ENCODE data around the gene GHDC.
A peak's percentile ranks its signal among the peaks of the same experiment; 100 is the strongest.

Gene GHDC

DNA sequence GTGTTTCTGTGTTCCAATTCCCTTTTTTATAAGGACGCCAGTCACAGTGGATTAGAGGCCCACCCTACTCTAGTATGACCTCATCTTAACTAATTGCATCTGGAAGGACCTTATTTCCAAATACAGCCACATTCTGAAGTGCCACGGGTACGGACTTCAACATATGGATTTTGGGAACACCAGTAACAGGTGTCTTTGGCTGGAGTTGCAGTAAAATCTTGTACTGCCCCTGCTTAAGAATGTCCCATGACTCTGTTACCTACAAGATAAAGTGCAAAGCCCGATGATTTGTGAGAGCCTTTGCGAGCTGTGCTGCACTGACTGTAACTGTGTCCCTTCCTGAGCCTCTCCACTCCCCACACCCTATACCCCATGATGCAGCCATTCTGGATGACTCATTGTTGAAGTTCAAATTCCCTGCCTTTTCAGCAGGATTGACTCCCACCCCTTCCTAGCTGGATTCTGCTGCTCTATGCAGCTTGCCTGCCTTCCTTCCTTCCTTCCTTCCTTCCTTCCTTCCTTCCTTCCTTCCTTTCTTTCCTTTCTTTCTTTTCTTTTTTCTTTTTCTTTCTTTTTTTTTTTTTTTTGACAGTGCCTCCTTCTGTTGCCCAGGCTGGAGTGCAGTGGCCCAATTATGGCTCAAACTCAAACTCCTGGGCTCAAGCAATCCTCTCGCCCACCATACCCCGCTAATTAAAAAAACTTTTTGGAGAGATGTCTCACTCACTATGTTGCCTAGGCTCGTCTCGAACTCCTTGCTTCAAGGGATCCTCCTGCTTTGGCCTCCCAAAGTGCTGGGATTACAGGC, 11.2 kb downstream of the GHDC start:
- no peak for DNase-seq

DNA sequence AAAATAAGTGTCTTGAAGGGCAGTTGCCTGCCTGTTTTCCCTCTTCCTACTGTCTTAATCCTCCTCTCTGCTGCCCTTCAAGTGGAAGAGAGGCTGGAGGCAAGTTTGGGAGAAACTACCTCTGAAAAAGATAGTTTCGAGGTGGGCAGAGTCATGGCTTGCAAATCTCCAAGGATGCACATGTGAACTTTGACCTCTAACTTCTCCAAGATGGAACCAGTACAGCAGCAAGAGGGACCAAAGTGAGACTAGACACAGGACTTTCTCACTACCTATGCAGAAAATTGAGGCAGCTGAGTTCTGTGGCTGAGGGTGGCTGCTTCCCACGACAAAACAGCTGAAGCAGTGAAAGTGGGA, 12.5 kb downstream of the GHDC start:
- no peak for DNase-seq

DNA sequence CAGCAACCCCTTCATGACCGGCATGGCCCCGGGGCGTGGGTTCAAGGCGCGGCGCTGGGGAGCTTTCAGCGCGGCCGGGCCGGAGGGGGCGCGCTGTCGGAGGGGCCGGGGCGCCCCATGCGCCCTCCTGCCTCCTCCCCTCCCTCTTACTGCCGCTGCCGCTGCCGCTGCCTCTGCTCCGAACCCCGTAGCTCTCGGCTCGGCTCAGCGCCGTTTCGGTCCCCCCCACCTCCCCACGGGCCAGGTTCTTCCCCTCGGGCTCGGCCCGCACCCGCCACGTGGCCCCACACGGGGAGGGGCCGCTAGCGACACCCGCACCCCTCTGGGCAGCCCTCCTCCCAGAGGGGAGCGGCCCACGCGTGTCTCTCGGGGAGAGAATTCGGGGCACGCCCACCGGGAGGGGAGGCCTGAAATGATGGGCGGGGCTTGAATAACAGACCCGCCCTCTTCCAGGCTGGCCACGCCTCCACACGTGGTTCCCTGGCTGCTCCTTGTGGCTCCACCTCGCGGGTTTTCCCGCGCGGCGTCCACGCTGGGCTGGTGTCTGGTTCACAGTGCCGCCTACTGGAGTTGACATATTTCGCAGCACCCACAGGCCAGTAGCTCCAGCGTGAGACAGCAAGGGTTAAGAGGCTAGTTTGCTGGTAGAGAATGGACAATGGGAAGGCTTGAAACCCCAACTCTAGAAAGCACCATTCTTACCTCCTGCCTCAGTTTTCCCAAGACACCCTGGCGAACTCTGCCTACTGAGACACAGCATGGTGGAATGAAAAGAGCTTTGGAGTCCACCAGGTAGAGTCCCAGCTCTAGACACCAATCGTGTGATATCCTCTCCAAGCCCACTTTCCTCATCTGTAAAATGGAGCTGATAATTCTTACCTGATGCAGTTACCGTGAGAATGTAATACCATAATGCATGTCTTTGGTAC, 13.1 kb downstream of the GHDC start, which contains the start of gene KCNH4:
KCNH4 (minus strand) TSS at position 221 of the 929 bp plus-strand sequence; CDS start at position 24, 197 bp downstream.
- peak; percentile 93 for DNase-seq

DNA sequence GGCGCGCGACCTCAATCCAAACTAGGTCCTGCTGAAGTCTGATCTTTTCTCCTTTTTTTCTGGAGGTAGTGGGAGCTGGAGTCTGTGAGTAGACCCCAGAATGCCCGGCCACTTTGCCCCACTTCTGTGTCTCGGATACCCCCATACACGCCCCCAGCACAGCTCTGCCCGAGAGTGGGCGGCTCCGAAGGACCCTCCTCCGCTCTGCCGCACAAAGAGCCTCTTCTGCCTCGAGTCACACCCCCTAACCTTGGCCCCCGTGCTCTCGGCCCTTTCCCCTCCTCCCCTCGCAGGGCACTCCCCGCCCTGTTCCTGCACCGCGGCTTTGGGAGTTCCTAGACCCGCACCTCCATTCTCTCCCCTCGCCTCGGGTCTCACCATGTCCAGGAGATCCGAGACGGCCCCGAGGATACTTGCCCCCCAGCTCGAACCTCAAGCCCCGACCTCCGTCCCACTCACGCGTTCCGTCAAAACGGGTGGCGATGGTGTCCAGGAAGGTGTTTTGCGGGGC, 13.8 kb downstream of the GHDC start:
- DNase-seq: no peak

DNA sequence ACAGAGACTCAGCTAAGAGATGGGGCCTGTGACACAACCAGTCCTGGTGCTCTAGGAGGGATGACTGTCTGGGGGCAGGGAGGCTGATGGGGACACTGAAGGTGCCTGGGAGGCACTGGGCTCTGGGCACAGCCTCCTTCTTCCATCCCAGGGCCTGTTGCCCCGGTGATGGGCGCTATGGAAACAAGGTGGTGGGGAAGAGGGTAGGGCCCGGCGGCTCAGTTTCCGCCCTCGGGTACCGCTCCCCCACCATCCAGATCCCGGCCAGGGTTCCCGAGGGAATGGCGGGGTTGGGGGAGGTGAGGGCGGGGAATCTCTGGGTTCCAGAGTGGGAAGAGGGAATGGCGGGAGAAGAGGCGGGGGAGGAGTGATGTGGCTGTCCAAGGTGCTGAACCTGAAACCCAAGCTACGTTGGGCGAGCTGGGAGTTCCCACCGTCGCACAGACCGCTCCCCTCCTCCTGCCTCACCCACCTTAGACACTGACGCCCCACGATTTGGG, 14.3 kb downstream of the GHDC start:
- peak; percentile 43 for DNase-seq

DNA sequence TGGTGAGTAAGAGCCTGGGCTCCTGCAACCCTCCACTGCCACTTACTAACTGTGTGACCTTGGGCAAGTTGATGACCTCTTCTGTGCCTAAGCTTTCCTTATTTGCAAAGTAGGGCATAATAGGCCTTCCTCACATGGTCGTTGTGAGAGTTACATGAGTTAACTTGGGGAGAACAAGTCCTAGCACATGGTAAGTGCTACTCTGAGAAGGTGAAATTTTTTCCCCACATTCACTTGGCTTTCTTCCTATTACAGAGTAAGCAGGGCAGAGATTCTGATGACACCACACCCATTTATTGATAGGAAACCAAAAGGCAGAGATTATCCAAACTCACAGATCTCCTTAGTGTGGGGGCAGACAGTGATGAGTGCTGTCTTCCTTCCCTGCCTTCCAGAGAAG, 15.0 kb downstream of the GHDC start:
- no peak for DNase-seq

DNA sequence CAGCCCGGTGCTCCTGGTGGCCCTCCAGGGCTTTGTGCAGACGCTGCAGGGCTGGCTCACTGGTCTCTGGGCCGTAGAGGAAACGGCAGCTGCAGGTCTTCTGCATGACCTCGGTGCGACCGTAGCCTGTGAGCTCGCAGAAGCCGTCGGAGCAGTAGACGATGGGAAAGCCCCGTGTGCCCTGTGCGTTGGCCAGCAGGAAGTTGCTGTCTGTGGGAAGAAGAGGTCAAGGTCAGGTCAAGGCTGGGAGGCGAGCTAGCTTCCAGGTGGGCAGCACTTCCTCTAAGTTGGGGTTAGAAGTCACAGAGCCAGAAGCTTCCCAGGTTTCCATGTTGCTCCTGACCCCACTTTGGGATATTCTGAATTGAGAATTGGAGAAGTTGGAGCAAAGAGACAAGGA, 15.5 kb downstream of the GHDC start:
- DNase-seq: no peak

DNA sequence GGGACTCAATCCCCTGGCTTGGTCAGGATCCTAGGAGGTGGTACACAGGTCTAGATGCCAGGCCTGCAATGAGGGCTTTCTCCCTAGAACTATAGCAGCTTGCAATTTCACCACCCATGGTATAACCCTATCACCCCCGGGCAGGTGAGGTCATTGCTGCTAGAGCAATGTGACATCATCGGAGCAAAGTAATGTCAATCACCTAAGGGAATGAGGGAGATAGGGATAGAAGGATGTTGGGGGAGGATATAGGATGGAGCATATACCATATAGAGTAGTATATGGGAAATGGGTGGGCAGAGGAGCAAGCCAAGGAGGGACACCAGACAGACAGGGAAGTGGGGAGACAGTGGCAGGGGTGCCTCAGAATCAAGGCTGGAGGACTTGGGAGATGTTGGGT, 16.6 kb downstream of the GHDC start:
- DNase-seq: no peak

DNA sequence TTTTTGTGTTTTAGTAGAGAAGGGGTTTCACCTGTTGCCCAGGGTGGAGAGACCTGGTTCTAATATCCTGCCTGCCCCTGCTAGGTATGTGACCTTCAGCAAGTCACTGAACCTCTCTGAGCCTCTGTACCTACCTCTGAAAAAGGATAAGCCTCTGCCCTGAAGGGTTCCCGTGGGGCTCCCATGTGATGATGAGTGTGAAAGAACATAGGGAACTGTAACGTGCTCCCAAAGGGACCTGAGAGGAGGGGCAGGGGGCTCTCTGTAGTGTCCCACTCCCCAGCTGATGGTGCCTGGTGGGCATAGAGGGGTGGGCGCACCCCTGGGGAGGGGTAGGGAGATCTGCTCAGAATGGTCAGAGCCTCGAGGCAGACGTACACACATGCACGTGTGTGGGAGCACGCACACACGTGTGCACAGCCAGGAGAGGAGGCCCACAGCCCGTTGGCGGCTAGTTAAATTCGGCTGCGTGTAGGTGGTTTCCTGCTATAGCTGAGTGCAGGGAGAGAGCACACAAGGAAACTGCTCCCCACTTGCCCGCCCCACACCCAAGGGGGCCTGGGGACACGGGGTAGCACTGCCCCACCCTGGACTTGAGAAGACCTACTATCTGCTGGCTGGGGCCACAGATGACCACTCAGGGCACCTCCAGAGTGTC, 20.0 kb downstream of the GHDC start:
- DNase-seq: no peak

DNA sequence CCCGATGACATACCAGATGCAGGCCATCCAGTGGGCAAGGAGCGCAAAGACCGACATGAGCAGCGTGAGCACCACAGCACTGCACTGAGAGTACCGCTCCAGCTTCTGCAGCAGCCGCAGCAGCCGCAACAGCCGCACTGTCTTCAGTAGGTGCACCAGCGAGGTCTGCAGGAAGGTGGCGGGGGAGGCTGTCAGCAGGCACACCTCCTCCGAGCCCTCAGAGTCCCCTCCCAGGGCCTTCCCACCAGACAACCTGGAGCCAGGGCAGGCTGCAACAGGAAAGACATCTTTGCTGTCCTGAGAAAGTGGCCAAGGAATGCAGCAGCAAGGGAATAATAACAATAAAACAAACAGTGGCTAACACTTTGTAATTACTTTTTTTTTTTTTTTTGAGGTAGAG, 22.5 kb downstream of the GHDC start:
- no peak for DNase-seq

DNA sequence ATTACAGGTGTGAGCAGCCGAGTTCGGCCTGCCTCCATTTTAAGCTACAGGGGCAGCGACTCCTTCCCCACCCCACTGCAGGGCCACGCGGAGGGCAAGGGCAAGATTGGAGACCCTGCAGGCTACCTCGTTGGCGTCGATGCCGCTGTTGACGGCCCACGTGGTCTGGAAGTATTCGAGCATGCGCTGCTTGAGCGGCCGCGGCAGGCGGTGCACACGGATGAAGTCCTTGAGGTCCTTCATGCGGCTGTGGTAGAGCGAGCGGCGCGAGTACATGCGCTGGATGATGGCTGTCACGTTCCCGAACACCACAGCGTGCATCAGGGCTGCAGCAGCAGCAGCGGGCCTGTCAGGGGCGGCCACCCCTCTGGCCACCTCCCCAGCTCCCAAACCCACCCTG, 24.9 kb downstream of the GHDC start:
- no peak for DNase-seq

DNA sequence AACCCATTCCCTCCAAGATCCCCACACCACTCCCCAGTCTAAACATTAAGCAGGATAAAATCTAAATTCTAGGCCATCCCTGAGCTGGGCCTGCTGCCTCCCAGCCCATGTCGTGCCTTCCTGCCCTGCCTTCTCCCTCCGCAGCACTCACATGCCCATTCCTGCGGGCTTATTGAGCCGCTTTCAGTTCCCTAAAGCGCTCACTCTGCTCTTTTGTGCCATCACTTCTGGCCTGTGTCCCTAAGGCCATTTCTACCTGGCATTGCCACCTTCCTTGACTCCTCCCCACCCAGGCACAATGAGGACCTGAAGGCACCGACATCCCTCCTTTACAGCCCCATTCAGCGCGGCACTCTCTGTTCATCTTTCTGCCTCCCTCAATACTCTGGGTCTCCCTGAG, 26.5 kb downstream of the GHDC start:
- DNase-seq: no peak

DNA sequence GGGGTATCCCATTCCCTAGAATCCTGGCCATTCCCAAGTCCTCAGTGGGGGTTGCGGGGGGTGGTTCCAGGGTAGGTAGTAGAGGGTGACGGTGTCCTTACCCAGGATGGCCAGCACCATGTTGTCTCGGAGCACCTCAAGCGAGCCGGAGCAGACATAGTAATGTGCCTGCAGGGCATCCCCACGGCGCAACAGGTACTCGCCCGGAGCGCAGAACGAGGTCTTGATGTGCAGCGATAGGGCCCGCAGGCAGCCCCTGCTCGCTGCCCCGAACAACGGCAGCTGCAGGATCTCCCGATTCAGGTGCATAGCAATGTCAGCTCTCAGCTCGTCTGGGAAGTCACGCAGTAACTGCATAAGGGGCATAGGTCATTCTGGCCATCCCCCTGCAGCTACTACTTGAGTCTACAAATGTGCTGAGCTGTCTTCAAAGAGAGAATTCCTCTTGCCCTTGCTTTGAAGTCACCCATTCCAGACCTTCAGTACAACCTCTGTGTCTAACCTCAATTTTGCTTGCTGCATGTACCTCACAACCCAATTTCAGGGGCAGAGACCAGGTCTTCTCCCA, 28.0 kb downstream of the GHDC start:
- DNase-seq: no peak

DNA sequence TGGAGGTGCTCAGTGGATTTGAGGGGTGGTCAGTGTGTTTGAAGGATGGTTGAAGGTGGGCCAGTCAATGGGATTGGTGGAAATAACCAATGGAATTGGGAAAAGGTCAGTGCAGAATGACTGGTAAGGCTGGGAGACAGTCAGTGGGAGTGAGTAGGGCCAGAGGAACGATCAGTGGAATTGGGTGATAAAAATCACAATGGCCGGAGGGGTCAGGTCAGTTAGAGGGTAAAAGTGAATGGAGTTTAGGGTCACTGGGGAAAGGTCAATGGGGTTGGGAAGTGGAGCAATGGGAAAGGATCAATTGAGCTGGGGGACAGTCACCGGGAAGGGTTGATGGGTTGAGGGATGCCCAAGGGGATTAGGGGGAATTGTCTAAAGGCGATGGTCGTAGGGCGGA, 28.5 kb downstream of the GHDC start:
- DNase-seq: no peak

DNA sequence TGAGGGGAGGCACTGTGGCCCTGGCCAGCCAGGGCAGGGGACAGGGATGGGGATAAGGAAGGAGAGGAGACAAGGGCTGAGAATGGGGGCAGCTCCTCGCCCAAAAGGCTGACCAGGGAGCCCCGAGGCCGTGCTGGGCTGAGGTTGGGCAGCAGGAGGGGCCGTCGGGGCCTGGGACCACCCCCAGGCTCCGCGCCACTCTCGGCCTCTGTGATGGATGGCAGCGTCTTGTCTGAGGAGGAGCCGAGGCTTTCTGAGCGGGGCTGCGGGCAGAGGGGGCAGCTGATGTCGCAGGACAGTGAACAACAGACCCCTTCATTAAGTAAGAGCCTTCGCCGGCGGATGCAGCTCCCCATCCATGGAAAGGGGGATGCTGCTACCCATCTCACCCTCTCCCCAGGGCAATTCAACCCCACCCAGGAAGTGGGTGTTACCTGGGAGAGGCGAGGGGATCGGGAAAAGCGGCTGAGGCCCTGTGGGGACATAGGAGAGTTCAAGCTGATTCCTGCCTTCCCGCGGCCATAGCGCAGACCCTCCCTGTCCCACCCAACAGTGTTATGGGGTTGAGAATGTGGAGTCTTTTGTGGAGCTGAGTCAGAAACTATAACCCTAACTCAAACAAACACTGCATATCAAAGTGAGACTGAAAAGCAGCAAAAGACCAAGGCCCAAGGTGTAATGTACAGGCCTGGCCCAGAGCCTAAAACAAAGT, 30.4 kb downstream of the GHDC start:
- DNase-seq: no peak

DNA sequence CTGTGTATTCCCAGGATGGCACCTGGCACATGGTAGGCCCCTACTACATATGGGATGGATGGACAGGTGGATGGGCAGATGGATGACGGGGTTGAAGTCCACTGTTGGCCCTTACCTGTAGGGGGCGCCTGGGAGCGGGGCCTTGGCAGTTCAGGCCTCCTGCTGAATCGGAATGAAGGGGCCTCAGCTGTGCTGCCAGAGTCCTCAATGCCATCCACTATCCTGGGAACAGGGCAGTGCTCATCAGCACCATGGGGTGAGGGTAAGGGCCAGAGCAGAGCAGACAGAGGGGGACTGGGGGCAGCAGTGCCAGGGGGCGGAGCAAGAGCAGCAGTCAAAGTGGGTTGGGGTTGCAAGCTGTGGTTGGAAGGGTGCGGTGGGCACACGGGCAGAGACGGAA, 31.2 kb downstream of the GHDC start:
- DNase-seq: peak; percentile 72

DNA sequence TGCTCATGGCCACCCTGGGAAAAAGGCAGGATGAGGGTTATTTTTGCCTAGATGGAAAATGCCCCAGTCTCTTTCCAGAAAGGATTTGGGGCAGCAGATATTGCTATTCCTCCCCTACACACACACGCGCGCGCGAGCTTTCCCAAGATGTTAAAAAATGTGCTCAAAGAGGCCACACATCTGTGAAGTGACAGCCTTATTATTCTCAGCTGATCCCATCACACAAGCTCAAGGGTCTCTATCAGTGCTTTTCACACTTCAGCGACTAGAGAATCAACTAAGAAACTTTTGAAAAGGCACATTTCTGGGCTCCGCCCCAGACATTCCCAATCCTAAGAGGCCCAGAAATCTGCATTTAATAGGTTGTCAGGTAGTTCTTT, 33.8 kb downstream of the GHDC start:
- no peak for DNase-seq

DNA sequence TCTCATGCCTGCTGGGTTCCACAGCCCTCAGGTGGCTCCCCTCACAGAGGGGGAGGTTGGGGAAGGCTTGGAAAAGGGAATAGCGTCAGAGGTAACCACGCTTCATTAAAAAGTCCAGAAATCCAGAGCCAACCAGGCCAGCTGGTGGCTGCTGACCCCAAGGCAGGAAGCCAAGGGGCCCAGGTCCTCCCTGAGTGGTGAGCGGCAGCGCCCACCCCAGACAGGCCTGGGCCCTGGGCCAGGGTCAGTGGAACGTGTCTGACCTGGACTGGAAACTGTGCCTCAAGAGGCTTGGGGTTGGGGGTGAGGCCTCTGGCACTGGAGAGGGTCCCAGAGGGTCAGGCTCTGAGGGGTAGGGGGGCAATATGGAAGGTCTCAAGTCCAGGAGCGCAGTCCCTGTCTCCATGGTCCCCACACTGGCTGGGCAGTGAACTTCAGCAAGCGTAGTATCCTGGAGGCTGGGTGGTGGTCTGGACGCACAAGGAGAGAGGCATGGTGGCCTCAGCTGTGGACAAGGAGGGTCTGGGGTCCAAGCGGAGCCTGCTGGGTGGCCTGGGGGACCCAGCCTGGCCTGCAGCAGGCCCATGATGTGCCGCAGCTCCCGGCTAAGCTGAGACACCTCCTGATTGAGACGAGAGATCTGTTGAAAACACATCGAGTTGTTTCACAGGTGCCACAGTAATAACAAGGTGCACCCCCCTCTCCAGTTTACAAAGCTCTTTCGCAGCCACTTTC, 34.3 kb downstream of the GHDC start:
- DNase-seq: no peak

DNA sequence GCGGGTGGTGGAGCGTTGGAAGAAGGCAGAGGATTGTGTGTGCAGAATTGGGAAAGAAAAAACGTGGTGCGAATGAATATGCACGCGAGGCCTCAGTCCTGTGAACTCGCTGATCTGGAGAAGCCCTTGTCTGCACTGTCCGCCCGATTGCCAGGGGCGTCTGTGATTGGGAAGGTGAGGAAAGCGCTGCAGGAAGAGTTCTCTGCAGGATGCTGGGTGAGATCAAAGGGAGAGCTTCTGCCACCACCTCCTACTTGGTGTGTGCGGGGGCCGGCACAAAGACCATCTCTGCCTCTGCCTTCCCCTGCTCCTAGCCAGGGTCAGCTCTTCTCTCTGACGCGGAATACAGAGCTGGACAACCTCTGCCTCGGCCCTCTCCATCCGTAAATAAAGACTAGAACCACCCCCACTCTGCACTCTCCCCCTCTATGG, 38.7 kb downstream of the GHDC start:
- no peak for DNase-seq

DNA sequence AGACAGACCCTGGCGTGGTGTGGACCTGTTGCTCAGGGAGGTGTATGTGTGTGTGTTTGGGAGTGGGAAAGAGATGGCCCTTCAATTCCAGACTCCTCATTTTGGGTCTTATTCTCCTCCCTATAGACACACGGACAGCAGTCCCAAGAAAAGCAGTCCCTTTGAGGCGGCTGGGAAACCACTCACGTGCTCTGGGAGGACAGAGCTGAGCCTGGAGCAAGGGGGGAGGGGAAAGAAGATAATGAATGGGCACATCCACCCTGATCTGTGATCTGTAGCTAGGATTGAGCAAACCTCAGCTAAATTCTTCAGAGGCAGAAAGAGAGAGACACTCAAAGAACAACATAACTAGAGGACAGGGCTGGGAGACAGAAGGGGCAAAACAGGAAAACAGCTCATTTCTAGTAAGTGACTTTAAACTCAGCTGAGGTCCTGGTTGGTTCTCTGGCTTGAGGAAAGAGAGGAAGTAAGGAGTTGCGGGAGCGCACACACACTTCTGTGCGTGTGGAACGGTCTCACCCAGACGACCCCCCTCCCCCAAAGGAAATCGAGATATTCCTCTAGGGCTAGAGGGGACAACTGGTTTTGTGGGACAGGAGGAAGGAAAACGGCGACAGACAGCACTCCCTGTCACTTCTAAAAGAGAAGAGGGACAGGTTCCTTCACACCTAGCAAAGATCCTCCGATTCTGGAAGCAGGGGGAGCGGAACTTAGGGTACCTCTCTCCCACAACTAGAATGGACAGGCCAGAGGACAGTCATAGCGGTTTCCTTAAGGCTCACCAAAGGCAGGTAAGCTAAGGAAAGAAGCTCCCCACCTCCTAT, 40.2 kb downstream of the GHDC start:
- DNase-seq: no peak
